ENCODE measurements around the gene BBS7.

DNA sequence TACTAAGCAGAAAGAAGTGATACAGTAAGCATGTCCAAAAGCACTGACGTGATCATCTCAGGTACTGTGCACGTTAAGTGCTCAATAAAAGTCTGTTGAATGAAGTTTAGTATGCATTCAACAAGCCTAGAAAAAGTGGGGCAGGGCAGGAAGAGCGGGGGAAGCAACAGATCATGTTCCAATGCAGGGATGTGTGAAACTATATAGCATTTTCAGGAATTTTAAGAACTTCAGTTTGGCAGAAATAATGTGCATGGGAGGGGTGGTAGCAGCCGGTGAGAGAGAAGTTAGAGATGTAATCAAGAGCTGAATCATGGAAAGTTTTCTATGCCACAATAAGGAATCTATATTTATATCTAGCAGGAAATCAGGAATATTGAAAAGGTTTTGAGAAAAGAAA is 27.4 kb downstream of the BBS7 start:
- TF ChIP-seq, protein P1, sequence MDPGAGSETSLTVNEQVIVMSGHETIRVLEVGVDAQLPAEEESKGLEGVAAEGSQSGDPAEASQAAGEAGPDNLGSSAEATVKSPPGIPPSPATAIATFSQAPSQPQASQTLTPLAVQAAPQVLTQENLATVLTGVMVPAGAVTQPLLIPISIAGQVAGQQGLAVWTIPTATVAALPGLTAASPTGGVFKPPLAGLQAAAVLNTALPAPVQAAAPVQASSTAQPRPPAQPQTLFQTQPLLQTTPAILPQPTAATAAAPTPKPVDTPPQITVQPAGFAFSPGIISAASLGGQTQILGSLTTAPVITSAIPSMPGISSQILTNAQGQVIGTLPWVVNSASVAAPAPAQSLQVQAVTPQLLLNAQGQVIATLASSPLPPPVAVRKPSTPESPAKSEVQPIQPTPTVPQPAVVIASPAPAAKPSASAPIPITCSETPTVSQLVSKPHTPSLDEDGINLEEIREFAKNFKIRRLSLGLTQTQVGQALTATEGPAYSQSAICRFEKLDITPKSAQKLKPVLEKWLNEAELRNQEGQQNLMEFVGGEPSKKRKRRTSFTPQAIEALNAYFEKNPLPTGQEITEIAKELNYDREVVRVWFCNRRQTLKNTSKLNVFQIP (CRISPR knock-in tag; IDR thresholded peaks at IDR 0.05; ENCODE audit: borderline replicate concordance, low read depth): no peak
- no peak for TF ChIP-seq ISL1 (CRISPR knock-in tag; IDR thresholded peaks at IDR 0.05)
- no peak for TF ChIP-seq ZNF70 (CRISPR knock-in tag; IDR thresholded peaks at IDR 0.05)
- TF ChIP-seq TOX (CRISPR knock-in tag; IDR thresholded peaks at IDR 0.05; ENCODE audit: borderline replicate concordance): no peak
- TF ChIP-seq SNAI2 (CRISPR knock-in tag; IDR thresholded peaks at IDR 0.05): no peak
- TF ChIP-seq GLIS3 (CRISPR knock-in tag; IDR thresholded peaks at IDR 0.05): no peak
